Measurements from ENCODE around the gene KRT82.
"Not testable (repeated sequence)": the region's sequence is repeated elsewhere in the genome, so short reads cannot be mapped to it uniquely, and the experiment has no call there.

The KRT82 gene

GRCh38 chr12:52347551-52348510, 58.3 kb downstream of the KRT82 start:
- H3K9ac ChIP-seq (ENCODE audit: low read length), result no peak overlapping the region
- no peak overlapping the region for H3K27ac ChIP-seq (ENCODE audit: low read depth, low read length)
- H3K4me1 ChIP-seq (ENCODE audit: control insufficient read depth, insufficient read depth, low read length), result no peaks in the 10 kb centered on the region
- H3K4me3 ChIP-seq (ENCODE audit: low read depth, low read length), result no peak overlapping the region
- H3K36me3 ChIP-seq (ENCODE audit: control insufficient read depth, insufficient read depth, low read length), result no peaks in the 10 kb centered on the region
- peaks cover 8% of the 10 kb centered on the region for H3K9me3 ChIP-seq (ENCODE audit: control insufficient read depth, insufficient read depth, low read depth, low read length)
- H3K27me3 ChIP-seq (ENCODE audit: control insufficient read depth, insufficient read depth, low read length), result 0 out of 2 replicates have a peak, but pooled peaks cover 1% of the 10 kb centered on the region

DNA sequence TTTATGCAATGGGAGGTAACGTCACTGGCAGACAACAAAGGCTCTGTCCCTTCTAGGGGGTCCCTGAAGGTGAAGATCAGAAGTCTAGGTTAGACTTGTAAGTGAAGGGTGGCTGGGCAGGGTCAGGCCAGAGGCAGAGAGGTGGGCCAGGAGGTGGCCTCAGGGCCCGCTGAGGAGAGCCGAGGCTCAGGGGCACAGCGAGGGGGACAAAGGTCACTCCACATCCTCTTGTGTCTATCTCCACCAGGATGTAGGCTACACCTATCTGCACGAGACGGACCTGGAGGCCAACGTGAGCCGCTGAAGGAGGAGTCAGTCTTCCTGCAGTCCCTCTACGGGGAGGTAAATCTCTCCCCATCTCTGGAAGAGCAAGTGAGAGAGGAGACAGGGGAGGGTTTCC, 59.1 kb downstream of the KRT82 start:
- H3K4me1 ChIP-seq (ENCODE audit: control insufficient read depth, insufficient read depth, low read length), result no peaks in the 10 kb centered on the region
- no peaks in the 10 kb centered on the region for H3K36me3 ChIP-seq (ENCODE audit: control insufficient read depth, insufficient read depth, low read length)
- no peak overlapping the region for H3K4me3 ChIP-seq (ENCODE audit: low read depth, low read length)
- H3K9me3 ChIP-seq (ENCODE audit: control insufficient read depth, insufficient read depth, low read depth, low read length), result peaks cover 8% of the 10 kb centered on the region
- H3K9ac ChIP-seq (ENCODE audit: low read length), result no peak overlapping the region
- no peaks in the 10 kb centered on the region for H3K27me3 ChIP-seq (ENCODE audit: control insufficient read depth, insufficient read depth, low read length)
- H3K27ac ChIP-seq (ENCODE audit: low read depth, low read length), result no peak overlapping the region

- no peak overlapping the region for H3K27ac ChIP-seq (ENCODE audit: low read depth, low read length)
Observed at GRCh38 chr12:52346593-52346992, 59.5 kb downstream of the KRT82 start.

GRCh38 chr12:52345041-52345440, 61.1 kb downstream of the KRT82 start:
- H3K36me3 ChIP-seq (ENCODE audit: control insufficient read depth, insufficient read depth, low read length); H3K9me3 ChIP-seq (ENCODE audit: control insufficient read depth, insufficient read depth, low read depth, low read length); H3K27ac ChIP-seq (ENCODE audit: low read depth, low read length): not testable (repeated sequence)

More at GRCh38 chr12:52346593-52346992, 59.5 kb downstream of the KRT82 start:
- Histone ChIP-seq H3K4me3 (ENCODE audit: low read depth, low read length) (no peak overlapping the region), H3K4me1 (ENCODE audit: control insufficient read depth, insufficient read depth, low read length) (no peaks in the 10 kb centered on the region), H3K36me3 (ENCODE audit: control insufficient read depth, insufficient read depth, low read length) (no peaks in the 10 kb centered on the region), H3K27me3 (ENCODE audit: control insufficient read depth, insufficient read depth, low read length) (no peaks in the 10 kb centered on the region), H3K9ac (ENCODE audit: low read length) (no peak overlapping the region), H3K9me3 (ENCODE audit: control insufficient read depth, insufficient read depth, low read depth, low read length) (peaks cover 8% of the 10 kb centered on the region)

GRCh38 chr12:52344111-52344510, 62.0 kb downstream of the KRT82 start:
- Histone ChIP-seq H3K4me3 (ENCODE audit: low read depth, low read length) (no peak overlapping the region), H3K27me3 (ENCODE audit: control insufficient read depth, insufficient read depth, low read length) (no peaks in the 10 kb centered on the region), H3K9me3 (ENCODE audit: control insufficient read depth, insufficient read depth, low read depth, low read length) (peaks cover 8% of the 10 kb centered on the region)

More at GRCh38 chr12:52345041-52345440, 61.1 kb downstream of the KRT82 start:
- not testable (repeated sequence) for H3K9ac ChIP-seq (ENCODE audit: low read length); H3K4me3 ChIP-seq (ENCODE audit: low read depth, low read length); H3K27me3 ChIP-seq (ENCODE audit: control insufficient read depth, insufficient read depth, low read length); H3K4me1 ChIP-seq (ENCODE audit: control insufficient read depth, insufficient read depth, low read length)

More at GRCh38 chr12:52344111-52344510, 62.0 kb downstream of the KRT82 start:
- Histone ChIP-seq H3K27ac (ENCODE audit: low read depth, low read length) (no peak overlapping the region), H3K9ac (ENCODE audit: low read length) (no peak overlapping the region), H3K36me3 (ENCODE audit: control insufficient read depth, insufficient read depth, low read length) (no peaks in the 10 kb centered on the region), H3K4me1 (ENCODE audit: control insufficient read depth, insufficient read depth, low read length) (no peaks in the 10 kb centered on the region)
